Esophagus muscularis mucosa (tissue), 4 donors: ENCODE data around the gene CSRNP2. TPM values are rescaled to one million over a fixed set of nuclear protein-coding genes. Genes with fewer than 3 reads are reported as not detected.

Source experiments
- DNase-seq: peaks from one replicate; pipeline ENCODE4 v3.0.0-alpha.2; 2017; ENCODE audit errors: extremely low spot score
- H3K27ac ChIP-seq, 4 donors: fragments of 200-600 bp; sonication (generic); replicated peaks in 1 of 4; 1 replicate in 3 of 4; 2 replicates in 1 of 4; pipeline ENCODE4 v1.5.1; 2016 to 2019; ENCODE audit warnings: mild to moderate bottlenecking in 1 of 4
- H3K27me3 ChIP-seq, 4 donors: fragments of 200-600 bp; sonication (generic); one replicate each; pipeline versions ENCODE4 v1.5.1 to v1.6.0; 2016 to 2019
- H3K36me3 ChIP-seq, 4 donors: fragments of 200-600 bp; sonication (generic); one replicate each; pipeline ENCODE4 v1.5.1; 2016 to 2019
- H3K4me1 ChIP-seq, 4 donors: fragments of 200-600 bp; sonication (generic); one replicate each; pipeline ENCODE4 v1.5.1; 2016 to 2019
- H3K4me3 ChIP-seq, 4 donors: fragments of 200-600 bp; sonication (generic); 1 replicate in 2 of 4; 2 replicates in 2 of 4; pipeline ENCODE4 v1.5.1; 2016 to 2019; ENCODE audit warnings: mild to moderate bottlenecking in 4 of 4, moderate library complexity in 1 of 4
- H3K9me3 ChIP-seq, 4 donors: fragments of 200-600 bp; sonication (generic); 1 replicate in 3 of 4; 2 replicates in 1 of 4; pipeline ENCODE4 v1.5.1; 2016 to 2019
- CTCF ChIP-seq, 3 experiments: fragments of 200-600 bp in 2 of 3; fragments of 450-650 bp in 1 of 3; sonication (generic) in 2 of 3; IDR thresholded peaks; one replicate each; pipeline ENCODE4 v1.5.1; 2017 to 2019; ENCODE audit warnings: antibody characterized with exemption in 3 of 3, mild to moderate bottlenecking in 2 of 3, moderate library complexity in 1 of 3
- EP300 ChIP-seq: sonication (generic); formaldehyde crosslinking; IDR thresholded peaks from one replicate; pipeline ENCODE4 v1.6.1; 2017; ENCODE audit warnings: antibody characterized with exemption
- POLR2A ChIP-seq: fragments of 450-650 bp; IDR thresholded peaks from one replicate; pipeline ENCODE4 v1.6.1; 2017; ENCODE audit warnings: antibody characterized with exemption, moderate library complexity, mild to moderate bottlenecking, low read depth
- POLR2AphosphoS5 ChIP-seq, 2 donors: sonication (generic); formaldehyde crosslinking; IDR thresholded peaks; one replicate each; pipeline ENCODE4 v1.6.1; 2017; ENCODE audit warnings: antibody characterized with exemption in 2 of 2
- WGBS: methylation state at CpG from one replicate; pipeline ENCODE4 v1.1.5; 2018; 5-methylcytosine and 5-hydroxymethylcytosine counted together
- intact Hi-C: fragments of 100-400 bp; cut with DNase I; formaldehyde crosslinking; loops from one replicate; pipeline ENCODE4 v1.15.1; 2023
- total RNA-seq, 4 donors: library from RNA; depleted of rRNA; stranded (reverse); fragments of >200 nt; gene quantifications; one replicate each; pipeline versions ENCODE4 v1.1.0 to v1.2.1, GENCODE V29; 2016

The CSRNP2 gene
- total RNA-seq, 4 donors from 2014 or later = 20.3 to 31.5 (median 25.5) TPM

- Histone ChIP-seq H3K9me3 (no peaks in the 10 kb centered on the region), H3K27ac (peak overlapping the region; percentile 28 to 47 (median 41)), H3K4me1 (peaks cover 25 to 61% (median 58%) of the 10 kb centered on the region in 4 donors), H3K4me3 (no peak overlapping the region), H3K27me3 (no peaks in the 10 kb centered on the region), H3K36me3 (peaks cover 12 to 32% (median 30%) of the 10 kb centered on the region in 4 donors)
- no peak for TF ChIP-seq POLR2A
- no peak for TF ChIP-seq CTCF (IDR thresholded peaks at IDR 0.05)
- 80% methylated on average over 8 of the region's 10 CpGs for WGBS
- intact Hi-C loops = no loop called here
- DNase-seq = no peak
Measured at GRCh38 chr12:51076236-51076930, 7.0 kb downstream of the CSRNP2 start.

- Histone ChIP-seq H3K4me3 (no peak overlapping the region), H3K4me1 (peaks cover 28 to 59% (median 55%) of the 10 kb centered on the region in 4 donors), H3K27ac (peak overlapping the region in 1 of 4 donors; percentile 13), H3K36me3 (peaks cover 12 to 42% (median 36%) of the 10 kb centered on the region in 4 donors), H3K27me3 (no peaks in the 10 kb centered on the region), H3K9me3 (no peaks in the 10 kb centered on the region)
- no peak for DNase-seq
- no peak for TF ChIP-seq POLR2AphosphoS5 (IDR thresholded peaks at IDR 0.05)
- no peak for TF ChIP-seq EP300
- TF ChIP-seq CTCF (IDR thresholded peaks at IDR 0.05) = no peak
- no peak for TF ChIP-seq POLR2A
- 90% methylated on average over 5 of the region's 5 CpGs for WGBS
- intact Hi-C loops = no loop called here
Measured at GRCh38 chr12:51075390-51075789, 8.0 kb downstream of the CSRNP2 start.

- H3K27ac ChIP-seq = peak overlapping the region; percentile 44 to 58 (median 50)
- WGBS = 63% methylated on average over 2 of the region's 2 CpGs
- H3K4me3 ChIP-seq = no peak overlapping the region
- H3K36me3 ChIP-seq = peaks cover 26 to 78% (median 68%) of the 10 kb centered on the region in 4 donors
- DNase-seq = no peak
- TF ChIP-seq POLR2AphosphoS5 (IDR thresholded peaks at IDR 0.05) (peak in 1 of 2 donors; percentile 24), EP300 (no peak), POLR2A (no peak), CTCF (IDR thresholded peaks at IDR 0.05) (no peak)
- intact Hi-C loops = no loop called here
- H3K27me3 ChIP-seq = no peaks in the 10 kb centered on the region
- H3K4me1 ChIP-seq = peaks cover 17 to 35% (median 34%) of the 10 kb centered on the region in 4 donors
- H3K9me3 ChIP-seq = no peaks in the 10 kb centered on the region
Measured at GRCh38 chr12:51071663-51072062, 11.7 kb downstream of the CSRNP2 start.

GRCh38 chr12:51070004-51070403 is 13.4 kb downstream of the CSRNP2 start:
- TF ChIP-seq POLR2A = no peak
- TF ChIP-seq CTCF (IDR thresholded peaks at IDR 0.05) = no peak
- TF ChIP-seq EP300 = no peak
- TF ChIP-seq POLR2AphosphoS5 (IDR thresholded peaks at IDR 0.05) = no peak
- H3K36me3 ChIP-seq = peaks cover 40 to 90% (median 81%) of the 10 kb centered on the region in 4 donors
- peaks cover 3 to 19% (median 17%) of the 10 kb centered on the region in 4 donors for H3K4me1 ChIP-seq
- peak overlapping the region in 2 of 4 donors; percentile 0 to 20 for H3K27ac ChIP-seq
- DNase-seq = no peak
- WGBS = 74% methylated on average over 3 of the region's 3 CpGs
- no peaks in the 10 kb centered on the region for H3K9me3 ChIP-seq
- H3K27me3 ChIP-seq = no peaks in the 10 kb centered on the region
- no peak overlapping the region for H3K4me3 ChIP-seq
- intact Hi-C loops = no loop called here

- no peak for TF ChIP-seq CTCF (IDR thresholded peaks at IDR 0.05)
- no peak for TF ChIP-seq EP300
- TF ChIP-seq POLR2A = no peak
- no peak for TF ChIP-seq POLR2AphosphoS5 (IDR thresholded peaks at IDR 0.05)
- peaks cover 48 to 98% (median 86%) of the 10 kb centered on the region in 4 donors for H3K36me3 ChIP-seq
- intact Hi-C loops = no loop called here
- no peaks in the 10 kb centered on the region for H3K9me3 ChIP-seq
- no peak for DNase-seq
- WGBS = 70% methylated on average over 7 of the region's 7 CpGs
- no peak overlapping the region for H3K4me3 ChIP-seq
- H3K27ac ChIP-seq = no peak overlapping the region
- no peaks in the 10 kb centered on the region for H3K27me3 ChIP-seq
- H3K4me1 ChIP-seq = peaks cover 3 to 16% (median 15%) of the 10 kb centered on the region in 4 donors
Measured at GRCh38 chr12:51067771-51068170, 15.6 kb downstream of the CSRNP2 start.
